ENCODE measurements around the gene ASXL1. TPM values are rescaled to one million over a fixed set of nuclear protein-coding genes. Genes with fewer than 3 reads are reported as not detected.

Gene ASXL1
- total and polyA plus RNA-seq, 10 of the 15 experiments (the other 5 are each of a cell fraction or from before 2014, with no cell fraction given), result 11.0 to 87.6 (median 56.8) TPM

GRCh38 chr20:32356622-32357374, 1.3 kb upstream of the ASXL1 start:
- H3K27ac ChIP-seq (ENCODE audit: control insufficient read depth, insufficient read depth), result peak overlapping the region; percentile 91
- peak overlapping the region; percentile 78 for H3K9ac ChIP-seq (ENCODE audit: control insufficient read depth, insufficient read depth, low read length)
- ATAC-seq (no peak), FAIRE-seq (no peak), DNase-seq (ENCODE audit: low read depth, low spot score) (no peak)
- H3K79me2 ChIP-seq (ENCODE audit: control insufficient read depth, insufficient read depth, low read length), result peaks cover 40% of the 10 kb centered on the region
- TSS peak; percentile 95 for BruUV-seq (replicated peaks)
- TF ChIP-seq SMAD1 (IDR thresholded peaks at IDR 0.05; ENCODE audit: low read depth, partially characterized antibody) (peak; percentile 35), ZBED1 (IDR thresholded peaks at IDR 0.05; ENCODE audit: borderline replicate concordance) (no peak), MXI1 (IDR thresholded peaks at IDR 0.05; ENCODE audit: low read depth, low read length) (no peak; the same call in 1 of the 2 replicates)
- 10% methylated on average over 13 of the region's 13 CpGs for whole genome bisulfite sequencing (ENCODE audit: insufficient coverage, insufficient replicate concordance, low lambda C conversion rate, missing lambda C conversion rate)
- ChIA-PET SMC1A (ENCODE audit: uncharacterized antibody, unreplicated experiment) (interaction anchor here (0.7 to 3.8 kb wide), 8 partner anchors 8 to 154 kb away, joined by 3 to 23 read pairs (median 7); no protein-coding TSS in a partner anchor), RAD21 (ENCODE audit: unreplicated experiment) (interaction anchor here (0.6 to 3.4 kb wide), 11 partner anchors 9 to 316 kb away, joined by 3 to 28 read pairs (median 4); no protein-coding TSS in a partner anchor), CTCF (interaction anchor here (0.8 to 3.3 kb wide), 5 partner anchors 12 to 89 kb away, joined by 3 to 12 read pairs (median 5); no protein-coding TSS in a partner anchor), POLR2A (interaction anchor here (0.5 to 4.8 kb wide), 5 partner anchors 10 to 1195 kb away, joined by 3 to 38 read pairs (median 4); no protein-coding TSS in a partner anchor)
- H3K4me2 ChIP-seq (ENCODE audit: control insufficient read depth, insufficient read depth), result peak overlapping the region; percentile 75
- intact Hi-C loops (cut with micrococcal nuclease; ENCODE audit: unreplicated experiment) (loop anchor here (5.0 kb wide), 1 partner anchor 1636 kb away; the partner anchor contains the start of gene RALY), in situ Hi-C loops (cut with MboI) (no loop called here)
- peak overlapping the region; percentile 2; the same call in 1 of the 2 replicates for H2AFZ ChIP-seq (ENCODE audit: control insufficient read depth, low read depth, low read length)
- H3K27me3 ChIP-seq (replicated peaks in 1 of 2; ENCODE audit: control insufficient read depth in 2 of 2, insufficient read depth in 2 of 2, low read length in 1 of 2), result no peaks in the 10 kb centered on the region
- peak overlapping the region; percentile 71 for H3K4me3 ChIP-seq
- no peaks in the 10 kb centered on the region for H3K36me3 ChIP-seq (ENCODE audit: control insufficient read depth in 2 of 2, insufficient read depth in 2 of 2, low read length in 1 of 2)
- no peaks in the 10 kb centered on the region; the same call in 1 of the 2 replicates for H4K20me1 ChIP-seq (ENCODE audit: control insufficient read depth, insufficient read depth)
- no peaks in the 10 kb centered on the region for H3K9me3 ChIP-seq (replicated peaks; ENCODE audit: control insufficient read depth, insufficient read depth, low read length)
- peaks cover 29% of the 10 kb centered on the region for H3K4me1 ChIP-seq (ENCODE audit: control insufficient read depth, insufficient read depth, low read length)

- peak overlapping the region; percentile 59 for H2AFZ ChIP-seq (ENCODE audit: control insufficient read depth, low read depth, low read length)
- POLR2A ChIA-PET, result interaction anchor here (0.7 to 4.8 kb wide), 9 partner anchors 9 to 462 kb away, joined by 3 to 38 read pairs (median 5); no protein-coding TSS in a partner anchor
- H3K36me3 ChIP-seq (ENCODE audit: control insufficient read depth in 2 of 2, insufficient read depth in 2 of 2, low read length in 1 of 2), result no peaks in the 10 kb centered on the region
- CTCF ChIA-PET, result interaction anchor here (0.8 to 3.3 kb wide), 3 partner anchors 12 to 89 kb away, joined by 3 to 12 read pairs (median 5); no protein-coding TSS in a partner anchor
- 0% methylated on average over 11 of the region's 11 CpGs for WGBS (ENCODE audit: insufficient coverage, insufficient replicate concordance, low lambda C conversion rate, missing lambda C conversion rate)
- H3K4me2 ChIP-seq (ENCODE audit: control insufficient read depth, insufficient read depth), result peak overlapping the region; percentile 75
- in situ Hi-C loops (cut with MboI), result no loop called here
- H3K27ac ChIP-seq (ENCODE audit: control insufficient read depth, insufficient read depth), result peak overlapping the region; percentile 91
- no peaks in the 10 kb centered on the region for H3K27me3 ChIP-seq (replicated peaks in 1 of 2; ENCODE audit: control insufficient read depth in 2 of 2, insufficient read depth in 2 of 2, low read length in 1 of 2)
- peak overlapping the region; percentile 71 for H3K4me3 ChIP-seq
- FAIRE-seq (peak; percentile 49), ATAC-seq (no peak), DNase-seq (ENCODE audit: low read depth, low spot score) (peak; percentile 84)
- no peaks in the 10 kb centered on the region; the same call in 1 of the 2 replicates for H4K20me1 ChIP-seq (ENCODE audit: control insufficient read depth, insufficient read depth)
- peak overlapping the region; percentile 78 for H3K9ac ChIP-seq (ENCODE audit: control insufficient read depth, insufficient read depth, low read length)
- BruUV-seq (replicated peaks), result no TSS peak
- intact Hi-C loops (cut with micrococcal nuclease; ENCODE audit: unreplicated experiment), result loop anchor here (5.0 kb wide), 1 partner anchor 1635 kb away; the partner anchor contains the start of gene RALY
- H3K79me2 ChIP-seq (ENCODE audit: control insufficient read depth, insufficient read depth, low read length), result peaks cover 45% of the 10 kb centered on the region
- RAD21 ChIA-PET (ENCODE audit: unreplicated experiment), result interaction anchor here (0.6 to 3.4 kb wide), 13 partner anchors 8 to 315 kb away, joined by 3 to 28 read pairs (median 4); no protein-coding TSS in a partner anchor
- SMC1A ChIA-PET (ENCODE audit: uncharacterized antibody, unreplicated experiment), result interaction anchor here (0.8 to 3.8 kb wide), 7 partner anchors 8 to 154 kb away, joined by 3 to 23 read pairs (median 10); no protein-coding TSS in a partner anchor
- peaks cover 29% of the 10 kb centered on the region for H3K4me1 ChIP-seq (ENCODE audit: control insufficient read depth, insufficient read depth, low read length)
- no peaks in the 10 kb centered on the region; the same call in 2 of the 3 replicates for H3K9me3 ChIP-seq (replicated peaks; ENCODE audit: control insufficient read depth, insufficient read depth, low read length)
- no peak for TF ChIP-seq SREBF1 (IDR thresholded peaks at IDR 0.05; ENCODE audit: low read length)
- no peak for TF ChIP-seq CTCF (IDR thresholded peaks at IDR 0.05 in 2 of 3, conservative IDR thresholded peaks at IDR 0.05 in 1 of 3; ENCODE audit: control insufficient read depth in 2 of 3, extremely low read depth in 1 of 3, insufficient read depth in 1 of 3, low read depth in 3 of 3, low read length in 3 of 3)
- TF ChIP-seq CBX5 (IDR thresholded peaks at IDR 0.05; ENCODE audit: low read depth), result 0 out of 2 replicates have a peak, but pooled peaks have one; percentile 48
- TF ChIP-seq IRF3 (IDR thresholded peaks at IDR 0.05), result no peak
- TF ChIP-seq ETV6 (conservative IDR thresholded peaks at IDR 0.05 in 1 of 2, IDR thresholded peaks at IDR 0.05 in 1 of 2; ENCODE audit: borderline replicate concordance in 1 of 2, low read depth in 1 of 2), result peak in 1 of 2 experiments; percentile 87; a peak in 2 of 4 replicates
- TF ChIP-seq FOXM1 (IDR thresholded peaks at IDR 0.05; ENCODE audit: low read depth, low read length), result peak; percentile 93
Measured at GRCh38 chr20:32357375-32357868, 709 bp upstream of the ASXL1 start.
